GM19240 (cell line): ENCODE results near the gene PDE6A.

ENCODE experiments used
- DNase-seq: peaks from one replicate; pipeline ENCODE4 v3.0.0; 2011; ENCODE audit warnings: low spot score; ENCODE audit not compliant: insufficient read length

PDE6A gene

GRCh38 chr5:149818116-149818515 lies 126.5 kb downstream of the PDE6A start:
- DNase-seq = no peak

- no peak for DNase-seq
These were observed 127.0 kb downstream of the PDE6A start for GRCh38 chr5:149817539-149818060.

- no peak for DNase-seq
These were observed 127.9 kb downstream of the PDE6A start for GRCh38 chr5:149816661-149817060.

- no peak for DNase-seq
These were observed 133.1 kb downstream of the PDE6A start for GRCh38 chr5:149811453-149811852.

- no peak for DNase-seq
These were observed 133.7 kb downstream of the PDE6A start for GRCh38 chr5:149810856-149811255.

DNA sequence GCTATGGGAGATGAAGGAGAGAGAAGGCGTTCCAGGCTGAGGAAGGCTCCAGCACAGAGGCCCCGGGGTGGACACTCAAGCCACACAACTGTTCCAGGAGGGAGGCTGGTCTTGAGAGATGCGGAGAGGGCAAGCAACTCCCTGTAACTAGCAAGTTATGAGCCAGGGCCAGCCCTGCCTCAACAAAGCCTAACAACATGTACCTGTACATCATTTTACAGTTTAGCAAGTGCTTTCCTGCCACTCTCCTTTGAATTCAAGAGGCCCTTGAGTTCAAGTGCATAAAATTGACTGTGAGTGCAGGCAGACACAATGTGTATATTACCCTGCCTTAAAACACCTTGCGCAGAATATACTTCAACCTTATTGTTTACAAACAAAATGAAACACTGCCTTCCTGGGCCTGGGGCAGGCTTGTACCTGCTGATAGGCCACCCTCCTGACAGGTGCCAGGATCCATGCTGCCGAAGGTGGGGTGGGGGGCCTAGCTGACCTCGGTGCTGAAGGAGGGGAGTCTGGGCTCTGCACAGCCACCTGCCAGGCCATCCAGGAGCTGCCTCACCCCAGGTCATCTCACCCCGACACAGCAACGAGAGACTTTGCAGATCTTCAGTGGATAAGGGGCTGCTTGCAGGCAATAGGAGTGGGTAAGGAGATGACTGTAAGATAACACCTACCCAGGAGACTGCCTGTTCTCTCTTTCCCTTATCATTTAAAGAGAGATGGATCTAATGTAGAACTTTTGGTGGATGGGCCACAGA lies 134.5 kb downstream of the PDE6A start:
- no peak for DNase-seq

DNA sequence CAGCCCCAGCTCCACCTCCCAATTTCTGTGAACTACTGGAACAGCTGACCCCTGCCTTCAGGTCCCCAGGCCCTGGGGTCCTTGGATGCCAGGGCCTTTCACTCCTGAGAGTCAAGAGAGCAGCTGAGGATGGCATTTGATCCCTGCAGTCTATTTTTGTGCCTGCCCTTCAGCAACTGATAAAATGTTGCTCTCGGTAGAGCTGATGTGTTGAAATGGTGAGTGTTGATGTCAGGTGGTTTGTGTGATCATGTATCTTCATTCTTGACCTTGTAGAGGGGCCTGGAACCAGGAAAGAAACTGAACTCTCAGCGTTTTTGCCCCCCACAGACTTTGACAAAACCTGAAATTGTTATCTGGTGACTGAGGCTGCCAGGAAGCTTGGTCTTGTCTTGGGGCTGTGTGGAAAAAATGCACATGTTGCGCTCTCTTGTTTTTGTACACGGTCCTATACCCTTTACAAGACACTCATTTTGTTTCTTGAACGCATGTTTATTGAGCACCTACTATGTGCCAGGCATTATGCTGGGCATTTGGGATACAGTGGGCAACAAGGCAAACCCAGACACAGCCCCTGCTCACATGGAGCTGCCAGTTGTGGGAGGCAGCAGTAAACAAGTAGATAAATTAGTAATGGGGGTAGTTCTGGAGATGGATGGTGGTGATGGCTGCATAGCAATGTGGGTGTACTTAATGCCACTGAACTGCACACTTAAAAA lies 136.2 kb downstream of the PDE6A start:
- no peak for DNase-seq
